A549 treated with AZD9567 at 1 μM for 4 hours (cell line): Measurements from ENCODE around the gene IL7R. TPM values are rescaled to one million over a fixed set of nuclear protein-coding genes. Genes with fewer than 3 reads are reported as not detected.

Experiments used
- total RNA-seq: library from RNA; stranded (reverse); fragments of 200-300 nt; extraction: Qiagen RNA extraction; gene quantifications from 5 replicates; pipeline ENCODE4 v1.2.3, GENCODE V29; 2022; ENCODE audit not compliant: insufficient read depth

The IL7R gene, protein sequence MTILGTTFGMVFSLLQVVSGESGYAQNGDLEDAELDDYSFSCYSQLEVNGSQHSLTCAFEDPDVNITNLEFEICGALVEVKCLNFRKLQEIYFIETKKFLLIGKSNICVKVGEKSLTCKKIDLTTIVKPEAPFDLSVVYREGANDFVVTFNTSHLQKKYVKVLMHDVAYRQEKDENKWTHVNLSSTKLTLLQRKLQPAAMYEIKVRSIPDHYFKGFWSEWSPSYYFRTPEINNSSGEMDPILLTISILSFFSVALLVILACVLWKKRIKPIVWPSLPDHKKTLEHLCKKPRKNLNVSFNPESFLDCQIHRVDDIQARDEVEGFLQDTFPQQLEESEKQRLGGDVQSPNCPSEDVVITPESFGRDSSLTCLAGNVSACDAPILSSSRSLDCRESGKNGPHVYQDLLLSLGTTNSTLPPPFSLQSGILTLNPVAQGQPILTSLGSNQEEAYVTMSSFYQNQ
- total RNA-seq = 0.19 to 0.37 TPM (median 0.27 TPM) in 4 of 5 replicates, not detected in the other

DNA sequence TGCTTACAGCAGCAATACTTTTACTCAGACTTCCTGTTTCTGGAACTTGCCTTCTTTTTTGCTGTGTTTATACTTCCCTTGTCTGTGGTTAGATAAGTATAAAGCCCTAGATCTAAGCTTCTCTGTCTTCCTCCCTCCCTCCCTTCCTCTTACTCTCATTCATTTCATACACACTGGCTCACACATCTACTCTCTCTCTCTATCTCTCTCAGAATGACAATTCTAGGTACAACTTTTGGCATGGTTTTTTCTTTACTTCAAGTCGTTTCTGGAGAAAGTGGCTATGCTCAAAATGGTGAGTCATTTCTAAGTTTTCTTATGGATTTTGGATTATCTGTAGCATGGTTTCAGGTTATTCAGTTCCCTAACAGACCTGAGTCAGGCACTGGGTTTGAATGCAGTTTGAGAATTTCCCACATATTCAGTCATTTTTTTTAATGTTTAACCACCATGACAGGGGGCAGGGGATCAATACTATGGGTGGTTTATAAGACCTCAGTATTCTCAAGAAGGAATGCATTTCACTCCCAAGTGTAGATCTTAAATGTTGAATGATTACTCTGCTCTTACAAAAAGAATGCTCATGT, at the start of gene IL7R:
Gene IL7R, plus strand, starts transcription at position 127 of the 587 bp plus-strand sequence. Its CDS starts 87 bp downstream, at position 214.

Other genes with a start within 250 kb of the IL7R start
- 1.6 to 2.9 TPM (median 2.8 TPM) in 4 of 5 replicates, not detected in the other for gene SPEF2, start 239.0 kb upstream of the IL7R start, total RNA-seq
- not detected in 5 replicates for gene CAPSL, start 81.7 kb downstream of the IL7R start, total RNA-seq
- gene UGT3A1, start 134.5 kb downstream of the IL7R start, total RNA-seq = not detected in 5 replicates
- gene UGT3A2, start 210.0 kb downstream of the IL7R start, total RNA-seq = not detected in 5 replicates